HepG2 (cell line): ENCODE measurements around the gene ENTPD6.

ENCODE experiments used
- ARNTL ChIP-seq: sonication (generic); formaldehyde crosslinking; IDR thresholded peaks from 2 replicates; pipeline ENCODE4 v1.4.0; 2020; ENCODE audit warnings: mild to moderate bottlenecking, missing genetic modification reagents
- ATF5 ChIP-seq: sonication (generic); formaldehyde crosslinking; IDR thresholded peaks from 2 replicates; pipeline ENCODE4 v1.4.0; 2020; ENCODE audit warnings: mild to moderate bottlenecking, low read depth, missing genetic modification reagents
- BORCS8-MEF2B ChIP-seq: sonication (generic); formaldehyde crosslinking; IDR thresholded peaks from 2 replicates; pipeline ENCODE4 v1.8.0; 2022; ENCODE audit warnings: mild to moderate bottlenecking, missing genetic modification reagents
- CTCF ChIP-seq: sonication (generic); formaldehyde crosslinking; IDR thresholded peaks from 2 replicates; pipeline ENCODE4 v1.5.0; 2020; ENCODE audit warnings: mild to moderate bottlenecking, missing genetic modification reagents, moderate library complexity
- HNRNPK ChIP-seq: fragments of 200-400 bp; formaldehyde crosslinking; IDR thresholded peaks from 2 replicates; pipeline ENCODE4 v1.6.1; 2018; ENCODE audit warnings: low read length, low read depth, moderate library complexity, mild to moderate bottlenecking; ENCODE audit not compliant: poor library complexity, severe bottlenecking
- KDM4B ChIP-seq: sonication (generic); formaldehyde crosslinking; IDR thresholded peaks from 2 replicates; pipeline ENCODE4 v1.4.0; 2020; ENCODE audit warnings: missing genetic modification reagents
- NCOA2 ChIP-seq: sonication (generic); formaldehyde crosslinking; IDR thresholded peaks from 2 replicates; pipeline ENCODE4 v1.8.0; 2022; ENCODE audit warnings: inconsistent platforms
- PHB2 ChIP-seq: fragments of 450-650 bp; IDR thresholded peaks from 2 replicates; pipeline ENCODE4 v1.6.1; 2018; ENCODE audit not compliant: partially characterized antibody
- POLR2A ChIP-seq, 2 experiments: IDR thresholded peaks; 2 replicates each; pipeline ENCODE4 v1.6.1; 2011; ENCODE audit warnings: low read depth in 2 of 2, low read length in 2 of 2, mild to moderate bottlenecking in 1 of 2, moderate library complexity in 1 of 2; ENCODE audit not compliant: insufficient read depth in 1 of 2
- RAD51 ChIP-seq: fragments of 450-650 bp; IDR thresholded peaks from 2 replicates; pipeline ENCODE4 v1.6.1; 2016; ENCODE audit warnings: borderline replicate concordance
- THAP8 ChIP-seq: sonication (generic); formaldehyde crosslinking; IDR thresholded peaks from 2 replicates; pipeline ENCODE4 v1.5.1; 2020; ENCODE audit warnings: missing genetic modification reagents, mild to moderate bottlenecking, borderline replicate concordance
- U2AF2 ChIP-seq: fragments of 200-400 bp; formaldehyde crosslinking; IDR thresholded peaks from 2 replicates; pipeline ENCODE4 v1.6.1; 2017; ENCODE audit warnings: low read depth, mild to moderate bottlenecking, low read length
- ZFP1 ChIP-seq: IDR thresholded peaks from 2 replicates; pipeline ENCODE4 v1.6.1; 2016
- TF ChIP-seq, protein P1 (sequence below): sonication (generic); formaldehyde crosslinking; IDR thresholded peaks from 2 replicates; pipeline ENCODE4 v1.8.0; 2022; ENCODE audit warnings: missing genetic modification reagents, mild to moderate bottlenecking, moderate library complexity, borderline replicate concordance

- TF ChIP-seq ATF5 (no peak), KDM4B (CRISPR knock-in tag) (no peak), CTCF (CRISPR knock-in tag) (no peak), ZFP1 (no peak), THAP8 (no peak), RAD51 (no peak), U2AF2 (no peak), NCOA2 (CRISPR knock-in tag) (no peak), BORCS8-MEF2B (CRISPR knock-in tag) (no peak), POLR2A (IDR thresholded peaks at IDR 0.05; ENCODE audit: insufficient read depth in 1 of 2, low read depth in 2 of 2, low read length in 2 of 2) (no peak), ARNTL (no peak), PHB2 (no peak), HNRNPK (no peak)
- TF ChIP-seq, protein P1, sequence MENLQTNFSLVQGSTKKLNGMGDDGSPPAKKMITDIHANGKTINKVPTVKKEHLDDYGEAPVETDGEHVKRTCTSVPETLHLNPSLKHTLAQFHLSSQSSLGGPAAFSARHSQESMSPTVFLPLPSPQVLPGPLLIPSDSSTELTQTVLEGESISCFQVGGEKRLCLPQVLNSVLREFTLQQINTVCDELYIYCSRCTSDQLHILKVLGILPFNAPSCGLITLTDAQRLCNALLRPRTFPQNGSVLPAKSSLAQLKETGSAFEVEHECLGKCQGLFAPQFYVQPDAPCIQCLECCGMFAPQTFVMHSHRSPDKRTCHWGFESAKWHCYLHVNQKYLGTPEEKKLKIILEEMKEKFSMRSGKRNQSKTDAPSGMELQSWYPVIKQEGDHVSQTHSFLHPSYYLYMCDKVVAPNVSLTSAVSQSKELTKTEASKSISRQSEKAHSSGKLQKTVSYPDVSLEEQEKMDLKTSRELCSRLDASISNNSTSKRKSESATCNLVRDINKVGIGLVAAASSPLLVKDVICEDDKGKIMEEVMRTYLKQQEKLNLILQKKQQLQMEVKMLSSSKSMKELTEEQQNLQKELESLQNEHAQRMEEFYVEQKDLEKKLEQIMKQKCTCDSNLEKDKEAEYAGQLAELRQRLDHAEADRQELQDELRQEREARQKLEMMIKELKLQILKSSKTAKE (CRISPR knock-in tag) = no peak
These were observed 61.6 kb downstream of the ENTPD6 start for GRCh38 chr20:25257130-25257529.
